ENCODE data around the gene IQCE. TPM values are rescaled to one million over a fixed set of nuclear protein-coding genes. Genes with fewer than 3 reads are reported as not detected.
A peak's percentile ranks its signal among the peaks of the same experiment; 100 is the strongest.

The IQCE gene
- total and polyA plus RNA-seq, 11 donors = 5.0 to 14.1 (median 10.3) TPM

DNA sequence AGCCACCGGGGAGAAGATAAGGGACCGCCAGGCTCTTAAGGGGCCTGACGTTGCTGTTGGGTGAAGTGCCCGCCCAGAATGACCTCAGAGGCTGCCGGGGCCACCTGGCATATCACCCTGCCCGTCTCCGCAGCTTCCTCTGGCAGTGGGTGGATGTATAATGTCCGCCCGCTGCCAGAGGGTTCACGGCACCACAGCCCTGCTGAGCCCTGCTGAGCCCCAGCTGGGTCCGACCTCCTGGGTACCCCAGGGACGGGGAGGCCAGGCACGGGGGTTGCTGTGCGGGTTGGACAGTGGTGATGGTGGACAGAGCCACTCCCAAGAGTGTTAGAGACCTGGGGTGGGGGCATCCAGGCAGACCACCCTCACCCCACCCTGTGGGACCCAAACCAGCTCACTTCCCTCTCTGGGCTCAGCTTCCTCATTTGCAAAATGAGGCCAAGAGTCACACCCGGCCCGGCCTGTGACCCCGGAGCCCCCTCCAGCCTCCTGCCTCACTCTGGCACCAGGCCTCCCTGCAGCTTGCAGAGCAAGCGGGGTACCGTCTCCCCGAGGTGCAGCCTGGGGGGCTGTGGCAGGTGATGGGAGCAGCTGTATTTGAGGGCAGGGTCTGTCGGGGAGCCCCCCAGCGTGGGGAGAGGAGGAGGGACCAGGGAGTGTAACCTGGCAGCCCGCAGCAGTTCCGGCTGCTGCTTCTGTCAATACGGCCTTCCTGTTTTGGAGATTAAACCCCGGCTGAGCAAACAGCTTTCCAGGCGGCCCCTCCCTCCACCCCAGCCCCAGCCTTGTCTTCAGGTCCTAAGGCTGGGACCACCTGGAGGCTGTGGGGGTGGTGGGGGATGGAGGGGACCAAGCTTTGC, 47.6 kb upstream of the IQCE start:
- H3K9me3 ChIP-seq = no peaks in the 10 kb centered on the region
- TF ChIP-seq, protein P1, sequence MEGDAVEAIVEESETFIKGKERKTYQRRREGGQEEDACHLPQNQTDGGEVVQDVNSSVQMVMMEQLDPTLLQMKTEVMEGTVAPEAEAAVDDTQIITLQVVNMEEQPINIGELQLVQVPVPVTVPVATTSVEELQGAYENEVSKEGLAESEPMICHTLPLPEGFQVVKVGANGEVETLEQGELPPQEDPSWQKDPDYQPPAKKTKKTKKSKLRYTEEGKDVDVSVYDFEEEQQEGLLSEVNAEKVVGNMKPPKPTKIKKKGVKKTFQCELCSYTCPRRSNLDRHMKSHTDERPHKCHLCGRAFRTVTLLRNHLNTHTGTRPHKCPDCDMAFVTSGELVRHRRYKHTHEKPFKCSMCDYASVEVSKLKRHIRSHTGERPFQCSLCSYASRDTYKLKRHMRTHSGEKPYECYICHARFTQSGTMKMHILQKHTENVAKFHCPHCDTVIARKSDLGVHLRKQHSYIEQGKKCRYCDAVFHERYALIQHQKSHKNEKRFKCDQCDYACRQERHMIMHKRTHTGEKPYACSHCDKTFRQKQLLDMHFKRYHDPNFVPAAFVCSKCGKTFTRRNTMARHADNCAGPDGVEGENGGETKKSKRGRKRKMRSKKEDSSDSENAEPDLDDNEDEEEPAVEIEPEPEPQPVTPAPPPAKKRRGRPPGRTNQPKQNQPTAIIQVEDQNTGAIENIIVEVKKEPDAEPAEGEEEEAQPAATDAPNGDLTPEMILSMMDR (IDR thresholded peaks at IDR 0.05) = no peak
- no peak for TF ChIP-seq POLR2A (IDR thresholded peaks at IDR 0.05)
- H3K4me3 ChIP-seq = peak overlapping the region in 3 of 12 donors; percentile 1 to 29 (median 5)
- H3K27me3 ChIP-seq = no peaks in the 10 kb centered on the region
- H3K4me1 ChIP-seq = peaks cover 8 to 59% (median 47%) of the 10 kb centered on the region in 12 donors
- ATAC-seq (peak in 3 of 4 donors; percentile 12 to 35 (median 33)), DNase-seq (no peak)
- intact Hi-C loops (cut with DNase I) = no loop called here
- H3K36me3 ChIP-seq = no peaks in the 10 kb centered on the region
- peak overlapping the region in 6 of 12 donors; percentile 36 to 89 (median 59) for H3K27ac ChIP-seq
- WGBS, 4 donors = 51 to 59% (median 57%) methylated on average over 5 to 27 of the region's 27 CpGs

DNA sequence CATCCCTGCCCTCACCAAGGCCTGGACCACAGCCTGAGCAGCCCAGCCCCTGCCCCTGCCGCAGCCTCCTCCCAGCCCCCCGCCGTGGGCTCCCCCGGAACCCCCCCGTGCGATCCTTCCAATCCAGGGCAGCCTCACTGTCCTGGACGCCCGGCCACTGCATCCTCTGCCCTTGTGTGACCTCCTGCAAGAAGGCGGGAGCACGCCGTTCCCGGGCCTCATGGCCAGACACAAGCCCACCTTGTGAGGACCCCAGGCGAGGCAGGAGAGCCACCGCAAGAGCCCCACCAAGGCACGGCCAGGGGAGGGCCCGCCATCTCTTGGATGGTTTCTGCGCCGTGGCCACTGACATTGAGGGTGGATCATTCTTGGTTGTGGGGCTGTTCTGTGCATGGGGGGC, 47.0 kb upstream of the IQCE start:
- DNase-seq (no peak), ATAC-seq (no peak)
- Histone ChIP-seq H3K4me3 (peak overlapping the region in 3 of 12 donors; percentile 1 to 29 (median 5)), H3K36me3 (no peaks in the 10 kb centered on the region), H3K27me3 (no peaks in the 10 kb centered on the region), H3K9me3 (no peaks in the 10 kb centered on the region), H3K4me1 (peaks cover 8 to 59% (median 47%) of the 10 kb centered on the region in 12 donors), H3K27ac (peak overlapping the region in 6 of 12 donors; percentile 36 to 89 (median 59))
- 39 to 53% (median 48%) methylated on average over 11 to 18 of the region's 18 CpGs for WGBS, 4 donors
- TF ChIP-seq, protein P1 (IDR thresholded peaks at IDR 0.05) = no peak
- no peak for TF ChIP-seq POLR2A (IDR thresholded peaks at IDR 0.05)
- intact Hi-C loops (cut with DNase I) = no loop called here

DNA sequence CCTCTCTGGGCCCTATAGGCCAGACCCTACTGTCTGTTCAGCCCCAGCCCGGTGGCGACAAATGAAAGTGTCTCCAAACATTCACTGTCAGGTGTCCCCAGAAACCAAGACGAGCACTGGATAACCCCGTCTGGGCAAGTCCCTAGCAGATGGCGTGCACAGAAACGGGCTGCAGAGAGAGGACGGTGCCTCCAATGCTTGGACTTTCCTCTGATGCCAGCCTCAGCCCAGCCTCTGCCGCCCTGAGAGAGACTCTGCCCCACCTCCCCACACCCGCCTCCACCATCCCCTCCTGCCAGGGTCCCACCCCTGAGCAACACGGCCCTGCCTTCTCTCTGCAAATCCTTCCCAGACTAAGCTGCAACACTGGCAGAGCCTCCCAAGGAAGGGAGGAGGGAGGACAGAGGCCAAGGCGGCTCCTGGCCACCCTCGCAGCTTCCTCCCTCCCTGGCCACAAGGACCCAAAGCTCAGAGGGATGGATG, 46.6 kb upstream of the IQCE start:
- Histone ChIP-seq H3K9me3 (no peaks in the 10 kb centered on the region), H3K27me3 (no peaks in the 10 kb centered on the region), H3K27ac (peak overlapping the region in 6 of 12 donors; percentile 36 to 89 (median 59)), H3K4me3 (no peak overlapping the region), H3K4me1 (peaks cover 8 to 59% (median 46%) of the 10 kb centered on the region in 12 donors), H3K36me3 (no peaks in the 10 kb centered on the region)
- DNase-seq (no peak), ATAC-seq (peak in 3 of 4 donors; percentile 17 to 25 (median 17))
- WGBS, 4 donors = 47 to 62% (median 53%) methylated on average over 9 to 12 of the region's 12 CpGs
- TF ChIP-seq, protein P1 (IDR thresholded peaks at IDR 0.05) = no peak
- no peak for TF ChIP-seq POLR2A (IDR thresholded peaks at IDR 0.05)
- intact Hi-C loops (cut with DNase I) = no loop called here

DNA sequence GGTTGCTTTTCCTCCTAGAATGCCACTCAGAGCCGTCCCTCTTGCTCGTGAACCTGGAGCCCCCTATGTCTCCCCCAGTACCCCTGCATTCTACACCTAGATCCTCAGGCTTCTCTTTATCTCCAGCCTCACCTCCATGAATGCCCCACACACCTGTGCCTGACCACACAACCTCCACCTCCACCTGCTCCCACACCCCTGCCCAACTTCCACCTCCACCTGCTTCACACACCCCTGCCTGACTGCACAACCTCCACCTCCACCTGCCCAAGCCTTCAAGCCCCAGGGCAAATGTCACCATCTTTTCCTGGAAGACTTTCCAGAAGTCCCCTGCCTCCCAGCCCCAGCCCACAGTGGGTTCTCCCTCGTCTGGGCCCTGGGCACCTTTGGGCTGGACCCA, 46.1 kb upstream of the IQCE start:
- DNase-seq (no peak), ATAC-seq (no peak)
- peaks cover 8 to 58% (median 43%) of the 10 kb centered on the region in 12 donors for H3K4me1 ChIP-seq
- H3K4me3 ChIP-seq = no peak overlapping the region
- peak overlapping the region in 2 of 12 donors; percentile 72 to 89 for H3K27ac ChIP-seq
- no peaks in the 10 kb centered on the region for H3K27me3 ChIP-seq
- WGBS, 4 donors = 74 to 88% (median 75%) methylated on average over 3 of the region's 3 CpGs
- intact Hi-C loops (cut with DNase I) = no loop called here
- no peak for TF ChIP-seq POLR2A (IDR thresholded peaks at IDR 0.05)
- TF ChIP-seq, protein P1 (IDR thresholded peaks at IDR 0.05) = no peak
- no peaks in the 10 kb centered on the region for H3K36me3 ChIP-seq
- no peaks in the 10 kb centered on the region for H3K9me3 ChIP-seq
